Activated CD8-positive, alpha-beta memory T cell treated with anti-CD3 and anti-CD28 coated beads for 36 hours (primary cell): Measurements from ENCODE around the gene PRM2. TPM values are rescaled to one million over a fixed set of nuclear protein-coding genes. Genes with fewer than 3 reads are reported as not detected.

Source experiments
- CTCF ChIA-PET: fragments of 350-600 bp; sonication (Branson Sonifier 250); formaldehyde crosslinking; loops from one replicate; lab custom pipeline; 2021; ENCODE audit warnings: antibody characterized with exemption; lab: Charles Lee
- POLR2A ChIA-PET: fragments of 350-600 bp; sonication (Branson Sonifier 250); formaldehyde crosslinking; loops from one replicate; lab custom pipeline; 2021; ENCODE audit warnings: antibody characterized with exemption; lab: Charles Lee
- total RNA-seq, 2 experiments: library from RNA; stranded (reverse); gene quantifications; one replicate each; pipeline ENCODE4 v1.2.3, GENCODE V29; 2021

PRM2 gene
- total RNA-seq, 2 experiments from 2014 or later = not detected

DNA sequence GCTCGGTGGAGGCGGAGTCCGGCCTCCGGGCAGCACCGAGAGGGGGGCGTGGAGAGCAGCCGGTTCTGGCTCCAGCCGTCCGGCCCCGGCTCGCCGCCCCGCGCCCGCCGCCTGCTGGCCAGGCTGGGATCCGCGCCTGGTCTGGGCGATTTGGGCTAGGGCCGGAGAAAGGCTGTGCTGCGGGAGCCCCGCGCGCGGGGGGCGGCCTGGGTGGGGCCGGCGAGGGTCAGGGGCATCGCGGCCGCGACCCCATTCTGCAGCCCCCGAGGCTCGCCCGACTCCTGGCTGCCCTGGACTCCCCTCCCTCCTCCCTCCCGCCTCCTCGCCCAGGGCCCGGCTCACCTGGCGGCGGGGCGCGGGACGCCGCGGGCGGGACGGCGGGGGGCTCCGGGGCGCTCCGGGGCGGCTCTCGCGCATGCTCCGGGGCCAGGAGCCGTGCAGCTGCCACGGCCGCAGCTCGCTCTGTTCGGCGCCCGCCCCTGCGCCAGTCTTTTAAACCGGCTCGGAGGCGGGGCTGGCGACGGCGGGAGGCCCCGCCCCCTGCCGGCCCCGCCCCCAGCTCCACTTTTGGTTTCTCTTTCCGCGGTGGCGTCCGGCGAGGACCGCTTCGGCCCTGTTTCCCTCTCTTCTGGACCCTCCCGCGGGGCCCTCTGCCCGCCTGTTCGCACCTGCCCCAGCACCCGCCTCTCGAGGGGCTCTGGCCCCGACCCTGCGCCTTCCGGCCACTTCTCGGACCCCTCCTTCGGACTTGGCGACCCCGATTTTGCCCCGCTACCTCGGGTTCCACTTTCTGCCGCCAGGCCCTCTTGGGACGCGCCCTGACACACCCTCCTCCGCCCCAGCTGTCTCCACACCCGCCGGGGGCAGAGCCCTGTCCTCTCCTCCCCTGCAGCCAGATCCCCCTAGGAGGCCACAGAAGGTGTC, 20.3 kb downstream of the PRM2 start, which contains the start of gene SOCS1:
Gene SOCS1 (minus strand): TSS at position 468 of the 924 bp plus-strand sequence. CDS start 726 bp downstream, outside the sequence.
- ChIA-PET CTCF (interaction anchor here (0.6 to 8.7 kb wide), 31 partner anchors 10 to 308 kb away, joined by 3 to 85 read pairs (median 4); no protein-coding TSS in a partner anchor), POLR2A (interaction anchor here (0.6 to 3.5 kb wide), 27 partner anchors 9 to 487 kb away, joined by 3 to 51 read pairs (median 4); partner anchors contain the start of gene TXNDC11)

GRCh38 chr16:11254913-11255736, 21.2 kb downstream of the PRM2 start:
- ChIA-PET CTCF (interaction anchor here (0.7 to 8.7 kb wide), 26 partner anchors 9 to 307 kb away, joined by 3 to 85 read pairs (median 4); no protein-coding TSS in a partner anchor), POLR2A (interaction anchor here (0.6 to 3.5 kb wide), 23 partner anchors 10 to 488 kb away, joined by 3 to 51 read pairs (median 5); partner anchors contain the start of gene TXNDC11)

DNA sequence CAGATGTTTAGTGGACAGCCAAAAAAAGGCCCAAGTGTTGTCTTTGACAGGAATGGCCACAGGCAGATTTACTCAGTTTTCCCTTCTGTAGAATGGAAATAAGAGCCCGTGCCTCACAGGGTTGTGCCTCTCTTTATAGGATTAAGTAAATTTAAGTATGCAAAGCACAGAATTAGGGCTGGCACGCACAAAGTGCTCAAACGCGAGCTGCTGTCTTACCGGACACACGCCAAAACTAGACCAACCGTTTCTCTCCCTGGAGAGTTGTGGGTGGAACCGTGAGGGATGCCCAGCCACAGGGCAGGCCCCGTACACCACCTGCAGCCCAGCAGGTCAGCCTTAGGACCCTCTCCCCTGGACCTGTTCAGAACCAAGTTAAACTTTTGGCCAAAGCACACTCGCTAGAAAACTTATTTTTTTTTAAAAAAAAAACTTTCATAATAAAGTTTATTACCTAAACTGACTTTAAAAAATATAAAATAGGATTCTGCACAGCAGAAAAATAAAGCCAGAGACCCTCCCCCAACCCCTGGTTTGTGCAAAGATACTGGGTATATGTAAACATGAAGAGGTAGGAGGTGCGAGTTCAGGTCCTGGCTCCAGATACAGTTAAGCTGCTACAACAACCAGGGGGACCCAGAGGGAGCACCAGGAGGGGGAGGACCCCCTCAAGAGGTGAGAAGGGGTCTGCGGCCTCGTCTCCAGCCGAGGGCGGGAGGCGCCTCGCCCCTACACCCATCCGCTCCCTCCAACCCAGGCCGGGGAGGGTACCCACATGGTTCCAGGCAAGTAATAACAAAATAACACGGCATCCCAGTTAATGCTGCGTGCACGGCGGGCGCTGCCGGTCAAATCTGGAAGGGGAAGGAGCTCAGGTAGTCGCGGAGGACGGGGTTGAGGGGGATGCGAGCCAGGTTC, 22.0 kb downstream of the PRM2 start:
- POLR2A ChIA-PET = interaction anchor here (0.6 to 3.5 kb wide), 12 partner anchors 21 to 289 kb away, joined by 3 to 51 read pairs (median 13); no protein-coding TSS in a partner anchor

GRCh38 chr16:11253009-11253994, 23.0 kb downstream of the PRM2 start:
- ChIA-PET CTCF (interaction anchor here (0.7 to 8.7 kb wide), 8 partner anchors 20 to 287 kb away, joined by 3 to 85 read pairs (median 4); no protein-coding TSS in a partner anchor), POLR2A (interaction anchor here (0.6 to 3.5 kb wide), 17 partner anchors 20 to 289 kb away, joined by 3 to 51 read pairs (median 11); no protein-coding TSS in a partner anchor)

More for the DNA sequence above, 22.0 kb downstream of the PRM2 start:
- CTCF ChIA-PET = interaction anchor here (0.6 to 8.7 kb wide), 14 partner anchors 18 to 306 kb away, joined by 3 to 85 read pairs (median 6); no protein-coding TSS in a partner anchor

GRCh38 chr16:11252482-11252931, 23.8 kb downstream of the PRM2 start:
- POLR2A ChIA-PET = interaction anchor here (0.6 to 2.8 kb wide), 17 partner anchors 11 to 308 kb away, joined by 3 to 39 read pairs (median 5); partner anchors contain the start of gene CLEC16A
- CTCF ChIA-PET = interaction anchor here (0.9 to 8.7 kb wide), 10 partner anchors 10 to 295 kb away, joined by 3 to 85 read pairs (median 4); no protein-coding TSS in a partner anchor

DNA sequence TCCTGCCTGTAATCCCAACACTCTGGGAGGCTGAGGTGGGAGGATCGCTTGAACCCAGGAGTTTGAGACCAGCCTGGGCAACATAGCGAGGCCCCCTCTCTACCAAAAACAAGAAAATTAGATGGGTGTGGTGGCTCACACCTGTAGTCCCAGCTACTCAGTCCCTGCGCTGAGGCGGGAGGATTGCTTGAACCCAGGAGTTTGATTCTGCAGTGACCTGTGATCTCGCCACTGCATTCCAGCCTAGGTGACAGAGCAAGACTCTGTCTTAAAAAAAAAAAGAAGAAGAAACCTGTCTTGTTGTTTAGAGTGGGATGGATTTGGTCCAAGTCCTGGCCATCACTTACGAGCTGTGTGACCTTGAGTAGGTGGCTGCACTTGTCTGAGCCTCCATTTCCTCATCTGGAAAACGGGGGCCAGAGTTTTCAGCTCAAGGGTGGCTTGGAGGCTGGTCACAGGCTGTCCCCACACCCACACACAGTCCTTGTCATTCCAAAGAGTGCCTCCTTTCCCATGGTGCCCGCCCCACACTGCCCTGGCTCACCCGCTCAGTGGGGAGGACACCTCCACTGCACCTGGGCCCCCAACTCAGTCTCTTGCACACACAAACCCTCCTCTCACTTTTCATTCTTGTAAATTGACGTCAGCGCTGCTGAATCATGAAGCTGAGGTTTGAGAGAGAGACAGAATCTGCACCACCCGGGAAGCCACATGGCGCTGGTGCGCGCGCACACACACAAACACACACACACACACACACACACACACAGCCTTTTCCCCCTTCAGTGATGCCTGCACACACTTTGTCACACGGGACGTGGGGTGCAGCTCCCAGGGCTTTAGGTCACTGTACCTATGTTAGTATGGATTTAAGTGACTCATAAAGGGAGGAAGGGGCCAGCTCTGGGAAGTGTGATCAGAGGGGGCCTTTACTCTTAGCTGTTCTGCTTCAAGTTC, 24.5 kb downstream of the PRM2 start:
- POLR2A ChIA-PET = interaction anchor here (0.6 to 2.8 kb wide), 25 partner anchors 11 to 307 kb away, joined by 3 to 39 read pairs (median 4); partner anchors contain the start of gene CLEC16A
- CTCF ChIA-PET = interaction anchor here (0.6 to 8.7 kb wide), 13 partner anchors 10 to 294 kb away, joined by 3 to 85 read pairs (median 4); no protein-coding TSS in a partner anchor

DNA sequence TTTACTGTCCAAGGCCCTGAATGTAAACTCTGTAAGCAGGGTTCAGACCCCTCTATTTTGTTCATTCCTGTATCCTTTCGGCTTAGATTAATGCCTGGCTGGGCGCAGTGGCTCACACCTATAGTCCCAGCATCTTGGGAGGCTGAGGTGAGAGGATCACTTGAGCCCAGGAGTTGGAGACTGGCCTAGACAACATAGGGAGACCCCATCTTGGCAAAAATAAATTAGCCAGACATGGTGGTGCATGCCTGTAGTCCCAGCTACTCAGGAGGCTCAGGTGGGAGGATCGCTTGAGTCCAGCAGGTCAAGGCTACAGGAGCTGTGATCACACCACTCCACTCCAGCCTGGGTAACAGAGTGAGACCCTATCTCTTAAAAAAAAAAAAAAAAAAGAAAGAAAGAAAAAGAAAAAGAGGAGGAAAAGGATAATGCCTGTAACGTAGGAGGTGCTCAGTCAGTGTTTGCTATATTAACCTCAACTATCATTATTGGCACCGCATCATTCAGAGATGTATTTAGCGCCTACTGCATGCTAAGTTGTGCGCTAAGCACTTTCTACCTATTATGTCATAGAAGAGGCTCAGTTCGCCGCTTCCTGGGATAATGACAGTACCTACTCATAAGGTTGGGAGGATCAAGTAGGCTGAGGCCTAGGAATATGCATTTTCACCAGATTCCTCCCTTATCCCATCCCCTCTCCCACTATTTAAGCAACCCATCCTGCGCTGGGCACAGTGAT, 25.3 kb downstream of the PRM2 start:
- POLR2A ChIA-PET = interaction anchor here (0.6 to 2.8 kb wide), 14 partner anchors 10 to 306 kb away, joined by 3 to 39 read pairs (median 5); partner anchors contain the start of gene CLEC16A

DNA sequence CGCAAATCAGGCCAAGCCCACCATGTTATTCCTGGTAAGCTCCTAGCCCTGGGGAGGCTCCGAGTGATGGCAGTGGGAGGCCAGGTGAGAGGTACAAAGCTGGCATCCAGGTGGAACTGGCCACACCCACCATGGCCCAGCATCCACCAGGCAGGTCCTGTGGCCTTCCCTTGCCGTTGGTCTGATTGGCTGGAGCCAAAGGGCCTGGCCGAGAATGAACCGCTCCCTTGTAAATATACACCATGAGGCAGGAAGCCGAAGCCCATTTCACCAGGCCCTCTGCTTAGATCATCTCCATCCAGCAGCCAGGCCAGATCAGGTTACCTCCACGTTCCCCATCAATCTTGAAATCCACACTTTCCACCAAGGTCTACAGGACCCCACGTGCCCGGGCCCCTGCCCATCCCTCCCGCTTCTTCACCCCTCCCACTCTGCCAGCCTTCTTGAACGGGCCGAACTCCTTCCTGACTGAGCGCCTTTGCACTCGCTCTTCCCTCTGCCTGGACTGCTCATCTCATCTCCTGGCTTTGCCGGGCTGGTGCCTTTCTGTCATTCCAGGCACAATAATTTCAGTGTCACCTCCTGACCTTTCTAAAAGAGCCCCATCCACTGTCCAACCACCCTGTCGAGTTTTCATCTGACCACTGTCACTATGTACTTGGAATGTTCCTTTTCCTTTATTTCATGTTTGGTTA, 26.0 kb downstream of the PRM2 start:
- ChIA-PET POLR2A (interaction anchor here (0.7 to 2.8 kb wide), 3 partner anchors 26 to 285 kb away, joined by 5 to 39 read pairs (median 8); no protein-coding TSS in a partner anchor), CTCF (interaction anchor here (1.0 kb wide), 1 partner anchor 286 kb away, joined by 3 read pairs; no protein-coding TSS in a partner anchor)

More for the DNA sequence above, 25.3 kb downstream of the PRM2 start:
- CTCF ChIA-PET = interaction anchor here (1.0 to 8.7 kb wide), 5 partner anchors 15 to 285 kb away, joined by 3 to 85 read pairs (median 6); no protein-coding TSS in a partner anchor

- ChIA-PET POLR2A (interaction anchor here (1.1 kb wide), 1 partner anchor 197 kb away, joined by 5 read pairs; no protein-coding TSS in a partner anchor), CTCF (interaction anchor here (1.0 kb wide), 1 partner anchor 285 kb away, joined by 3 read pairs; no protein-coding TSS in a partner anchor)
Measured at GRCh38 chr16:11249233-11250061, 26.8 kb downstream of the PRM2 start.

DNA sequence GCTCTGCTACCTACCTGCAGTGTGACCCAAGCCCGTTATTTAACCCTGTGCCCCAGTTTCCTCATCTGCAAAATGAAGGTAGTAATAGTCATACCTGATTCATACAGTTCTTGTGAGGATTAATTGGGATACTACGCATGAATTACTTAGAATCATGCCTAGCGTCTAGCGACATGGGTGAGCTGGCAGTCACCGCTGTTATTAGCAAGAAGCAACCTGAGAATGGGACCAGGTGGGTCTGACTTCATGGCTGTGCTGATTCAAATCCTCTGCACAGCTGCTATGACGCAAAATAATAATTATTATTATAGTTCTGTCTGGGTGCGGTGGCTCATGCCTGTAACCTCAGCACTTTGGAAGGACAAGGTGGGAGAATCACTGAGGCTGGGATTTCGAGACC, 28.1 kb downstream of the PRM2 start:
- CTCF ChIA-PET = interaction anchor here (0.6 to 3.2 kb wide), 4 partner anchors 12 to 25 kb away, joined by 3 to 9 read pairs (median 3); no protein-coding TSS in a partner anchor
- POLR2A ChIA-PET = interaction anchor here (0.6 to 1.5 kb wide), 5 partner anchors 23 to 232 kb away, joined by 3 to 9 read pairs (median 4); no protein-coding TSS in a partner anchor

GRCh38 chr16:11245988-11246387, 30.3 kb downstream of the PRM2 start:
- ChIA-PET CTCF (interaction anchor here (1.0 to 3.2 kb wide), 6 partner anchors 10 to 282 kb away, joined by 3 to 9 read pairs (median 5); partner anchors contain the start of gene SOCS1), POLR2A (interaction anchor here (0.5 to 1.6 kb wide), 6 partner anchors 8 to 146 kb away, joined by 3 to 6 read pairs (median 4); no protein-coding TSS in a partner anchor)
